ENCODE results near the gene LMX1B. TPM values are rescaled to one million over a fixed set of nuclear protein-coding genes. Genes with fewer than 3 reads are reported as not detected.

Gene LMX1B
- total RNA-seq, 1 experiment from 2014 or later: not detected

DNA sequence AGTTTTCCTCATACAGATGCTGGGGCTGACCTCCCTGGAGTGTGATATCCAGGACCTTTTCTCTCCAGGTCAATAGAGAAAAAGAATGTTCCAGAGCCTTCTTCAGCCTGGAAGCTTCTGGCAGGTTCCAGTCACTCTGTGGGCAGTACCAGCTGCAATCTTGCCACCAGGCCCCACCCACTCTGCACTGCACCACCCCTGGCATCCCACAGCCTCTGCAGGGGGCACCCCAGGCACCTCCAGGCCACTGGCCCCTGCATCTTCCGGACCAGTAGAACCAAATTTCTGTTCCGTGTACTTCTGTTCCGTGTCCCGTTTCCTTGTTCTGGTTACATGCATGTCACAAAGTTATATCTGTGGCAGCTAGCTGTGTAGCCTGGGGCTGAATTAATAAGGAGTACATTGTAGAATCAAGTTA is 107.8 kb downstream of the LMX1B start:
- Histone ChIP-seq H3K4me3 (ENCODE audit: low read depth, low read length, poor library complexity, severe bottlenecking) (no peak overlapping the region), H3K27ac (ENCODE audit: low read depth, low read length, poor library complexity, severe bottlenecking) (peak overlapping the region; percentile 85), H3K36me3 (ENCODE audit: insufficient read depth, low read length, poor library complexity, severe bottlenecking) (no peaks in the 10 kb centered on the region), H3K27me3 (replicated peaks; ENCODE audit: insufficient read depth, low read depth, low read length, poor library complexity) (peaks cover 5% of the 10 kb centered on the region), H3K9me3 (ENCODE audit: low read depth, low read length, poor library complexity, severe bottlenecking) (no peaks in the 10 kb centered on the region), H3K4me1 (ENCODE audit: insufficient read depth, low read length, poor library complexity, severe bottlenecking) (peaks cover 20% of the 10 kb centered on the region)
- intact Hi-C loops (cut with micrococcal nuclease; ENCODE audit: unreplicated experiment): no loop called here
- BruUV-seq (replicated peaks): no TSS peak
- no peak for DNase-seq (ENCODE audit: low spot score)
- TF ChIP-seq, protein P1, sequence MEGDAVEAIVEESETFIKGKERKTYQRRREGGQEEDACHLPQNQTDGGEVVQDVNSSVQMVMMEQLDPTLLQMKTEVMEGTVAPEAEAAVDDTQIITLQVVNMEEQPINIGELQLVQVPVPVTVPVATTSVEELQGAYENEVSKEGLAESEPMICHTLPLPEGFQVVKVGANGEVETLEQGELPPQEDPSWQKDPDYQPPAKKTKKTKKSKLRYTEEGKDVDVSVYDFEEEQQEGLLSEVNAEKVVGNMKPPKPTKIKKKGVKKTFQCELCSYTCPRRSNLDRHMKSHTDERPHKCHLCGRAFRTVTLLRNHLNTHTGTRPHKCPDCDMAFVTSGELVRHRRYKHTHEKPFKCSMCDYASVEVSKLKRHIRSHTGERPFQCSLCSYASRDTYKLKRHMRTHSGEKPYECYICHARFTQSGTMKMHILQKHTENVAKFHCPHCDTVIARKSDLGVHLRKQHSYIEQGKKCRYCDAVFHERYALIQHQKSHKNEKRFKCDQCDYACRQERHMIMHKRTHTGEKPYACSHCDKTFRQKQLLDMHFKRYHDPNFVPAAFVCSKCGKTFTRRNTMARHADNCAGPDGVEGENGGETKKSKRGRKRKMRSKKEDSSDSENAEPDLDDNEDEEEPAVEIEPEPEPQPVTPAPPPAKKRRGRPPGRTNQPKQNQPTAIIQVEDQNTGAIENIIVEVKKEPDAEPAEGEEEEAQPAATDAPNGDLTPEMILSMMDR (conservative IDR thresholded peaks at IDR 0.05; ENCODE audit: low read depth, low read length): no peak
- no peak for TF ChIP-seq EZH2 (IDR thresholded peaks at IDR 0.05; ENCODE audit: borderline replicate concordance, low read depth, low read length, poor library complexity, severe bottlenecking)
- CTCF ChIA-PET: no interaction called here
- POLR2A ChIA-PET (ENCODE audit: low non-redundant PET): no interaction called here

DNA sequence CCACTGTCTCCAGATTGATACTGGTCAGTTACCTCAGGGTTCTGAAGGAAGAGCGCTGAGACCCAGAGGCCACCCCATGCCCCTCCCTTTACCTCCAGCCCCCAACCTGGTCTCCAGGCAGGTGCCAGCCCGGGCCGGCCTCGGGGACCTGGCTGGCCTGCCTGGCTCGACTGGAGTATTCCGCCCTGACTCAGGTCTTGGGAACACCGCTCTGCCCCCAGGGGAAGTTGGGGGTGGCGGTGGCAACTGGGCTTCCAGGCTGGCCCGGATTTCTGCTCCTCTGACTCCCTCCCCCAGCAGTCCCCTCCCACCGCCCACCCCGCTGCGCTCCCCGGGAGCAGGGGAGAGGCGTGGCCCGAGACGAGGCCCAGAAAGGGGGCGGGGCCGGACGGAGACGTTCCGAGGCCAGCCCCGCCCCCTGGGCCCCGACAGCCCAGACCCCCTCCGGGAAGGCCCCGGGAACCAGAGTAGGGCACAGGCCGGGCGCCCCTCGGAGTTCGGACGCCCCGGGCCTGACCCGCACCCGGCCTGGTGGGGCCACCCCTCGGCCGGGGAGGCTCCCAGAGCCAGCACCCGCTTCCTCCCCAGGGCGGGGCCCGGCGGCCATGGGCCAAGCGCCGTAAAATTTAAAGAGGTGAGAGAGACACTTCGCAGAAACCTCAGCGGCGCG is 108.7 kb downstream of the LMX1B start:
- H3K27me3 ChIP-seq (replicated peaks; ENCODE audit: insufficient read depth, low read depth, low read length, poor library complexity): peaks cover 5% of the 10 kb centered on the region
- DNase-seq (ENCODE audit: low spot score): peak; percentile 91
- no peak for TF ChIP-seq EZH2 (IDR thresholded peaks at IDR 0.05; ENCODE audit: borderline replicate concordance, low read depth, low read length, poor library complexity, severe bottlenecking)
- TF ChIP-seq, protein P1 (conservative IDR thresholded peaks at IDR 0.05; ENCODE audit: low read depth, low read length): no peak
- CTCF ChIA-PET: no interaction called here
- peaks cover 20% of the 10 kb centered on the region for H3K4me1 ChIP-seq (ENCODE audit: insufficient read depth, low read length, poor library complexity, severe bottlenecking)
- H3K9me3 ChIP-seq (ENCODE audit: low read depth, low read length, poor library complexity, severe bottlenecking): no peaks in the 10 kb centered on the region
- H3K4me3 ChIP-seq (ENCODE audit: low read depth, low read length, poor library complexity, severe bottlenecking): peak overlapping the region; percentile 74
- BruUV-seq (replicated peaks): no TSS peak
- H3K27ac ChIP-seq (ENCODE audit: low read depth, low read length, poor library complexity, severe bottlenecking): peak overlapping the region; percentile 85
- POLR2A ChIA-PET (ENCODE audit: low non-redundant PET): no interaction called here
- H3K36me3 ChIP-seq (ENCODE audit: insufficient read depth, low read length, poor library complexity, severe bottlenecking): no peaks in the 10 kb centered on the region
- intact Hi-C loops (cut with micrococcal nuclease; ENCODE audit: unreplicated experiment): no loop called here

DNA sequence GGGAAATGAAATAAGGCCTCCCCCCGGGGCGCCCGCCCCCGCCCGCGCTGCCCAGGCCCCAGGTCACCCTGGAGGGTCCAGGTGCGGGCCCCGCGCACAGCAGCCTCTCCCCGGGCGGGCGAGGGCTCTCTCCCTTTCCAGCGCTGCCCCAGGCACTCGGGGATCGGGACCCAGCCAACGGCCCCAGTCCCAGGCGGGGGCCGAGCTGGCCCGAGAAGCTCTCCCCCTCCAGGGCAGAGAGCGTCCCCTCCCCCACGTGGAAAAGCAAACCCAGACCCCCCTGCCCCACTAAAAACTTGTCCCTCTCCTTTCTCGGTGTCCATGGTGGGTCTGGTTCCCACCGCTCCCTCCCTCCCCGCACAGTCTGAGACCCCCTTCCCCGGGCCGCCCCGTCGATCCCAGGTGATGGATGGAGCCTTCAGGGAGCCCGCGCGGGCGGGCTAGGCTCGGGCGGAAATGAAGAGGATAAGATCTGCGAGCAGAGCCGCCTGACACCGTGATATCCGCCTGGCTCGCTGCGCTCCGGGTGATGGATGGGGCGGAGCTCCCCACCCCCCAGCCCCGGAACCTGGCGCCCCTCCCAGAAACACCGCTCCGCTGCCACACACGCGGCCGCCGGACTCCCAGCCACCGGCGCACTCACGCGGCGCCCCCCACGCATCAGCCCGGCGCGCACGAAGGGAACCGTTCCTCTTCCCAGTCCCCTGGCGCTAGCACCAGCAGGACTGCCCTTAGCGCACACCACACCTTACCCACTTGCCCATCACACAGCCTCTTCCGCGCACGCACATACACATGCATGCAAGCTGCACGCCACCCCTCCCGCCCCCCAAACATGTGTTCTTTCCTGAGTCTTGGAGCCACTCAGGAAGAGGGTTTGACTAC is 109.4 kb downstream of the LMX1B start:
- CTCF ChIA-PET: no interaction called here
- Histone ChIP-seq H3K36me3 (ENCODE audit: insufficient read depth, low read length, poor library complexity, severe bottlenecking) (no peaks in the 10 kb centered on the region), H3K4me3 (ENCODE audit: low read depth, low read length, poor library complexity, severe bottlenecking) (peak overlapping the region; percentile 74), H3K27me3 (replicated peaks; ENCODE audit: insufficient read depth, low read depth, low read length, poor library complexity) (peaks cover 5% of the 10 kb centered on the region), H3K27ac (ENCODE audit: low read depth, low read length, poor library complexity, severe bottlenecking) (peak overlapping the region; percentile 85), H3K4me1 (ENCODE audit: insufficient read depth, low read length, poor library complexity, severe bottlenecking) (peaks cover 20% of the 10 kb centered on the region), H3K9me3 (ENCODE audit: low read depth, low read length, poor library complexity, severe bottlenecking) (no peaks in the 10 kb centered on the region)
- no TSS peak for BruUV-seq (replicated peaks)
- POLR2A ChIA-PET (ENCODE audit: low non-redundant PET): no interaction called here
- peak; percentile 57 for DNase-seq (ENCODE audit: low spot score)
- intact Hi-C loops (cut with micrococcal nuclease; ENCODE audit: unreplicated experiment): no loop called here
- TF ChIP-seq, protein P1 (conservative IDR thresholded peaks at IDR 0.05; ENCODE audit: low read depth, low read length): no peak
- TF ChIP-seq EZH2 (IDR thresholded peaks at IDR 0.05; ENCODE audit: borderline replicate concordance, low read depth, low read length, poor library complexity, severe bottlenecking): no peak
